Forelimb muscle (tissue), 1 donor: ENCODE results near the gene AP2M1. TPM values are rescaled to one million over a fixed set of nuclear protein-coding genes. Genes with fewer than 3 reads are reported as not detected.

ENCODE experiments used
- DNase-seq: peaks from one replicate; pipeline ENCODE4 v3.0.0-alpha.2; 2013; ENCODE audit warnings: low read depth
- polyA plus RNA-seq: library from polyadenylated mRNA; unstranded; fragments of 120-200 nt; gene quantifications from one replicate; pipeline ENCODE4 v1.2.1, GENCODE V29; 2013; ENCODE audit not compliant: insufficient read length

The AP2M1 gene
- polyA plus RNA-seq, 1 donor, result 177 TPM

GRCh38 chr3:184178521-184179138 is 4.0 kb downstream of the AP2M1 start:
- DNase-seq, result no peak

GRCh38 chr3:184180165-184180564 is 5.5 kb downstream of the AP2M1 start:
- no peak for DNase-seq

- no peak for DNase-seq
These were observed 6.9 kb downstream of the AP2M1 start for GRCh38 chr3:184181596-184181995.

GRCh38 chr3:184183679-184184078 is 9.0 kb downstream of the AP2M1 start:
- DNase-seq, result no peak

GRCh38 chr3:184184546-184185230 is 10.0 kb downstream of the AP2M1 start:
- no peak for DNase-seq

- DNase-seq, result peak; percentile 99
These were observed 11.0 kb downstream of the AP2M1 start for GRCh38 chr3:184185461-184186183.

- DNase-seq, result no peak
These were observed 11.7 kb downstream of the AP2M1 start, which contains the start of gene ABCF3 for GRCh38 chr3:184186184-184186901. TSS of gene ABCF3 (plus strand) at chr3:184186199. CDS start at chr3:184186208, 9 bp downstream.

- DNase-seq, result no peak
These were observed 12.2 kb downstream of the AP2M1 start for GRCh38 chr3:184186902-184187207.

GRCh38 chr3:184188080-184188479 is 13.4 kb downstream of the AP2M1 start:
- no peak for DNase-seq

- DNase-seq, result no peak
These were observed 14.8 kb downstream of the AP2M1 start for GRCh38 chr3:184189421-184189820.

GRCh38 chr3:184192889-184193288 is 18.2 kb downstream of the AP2M1 start:
- no peak for DNase-seq

- no peak for DNase-seq
These were observed 19.4 kb downstream of the AP2M1 start for GRCh38 chr3:184193991-184194539.

- no peak for DNase-seq
These were observed 21.9 kb downstream of the AP2M1 start for GRCh38 chr3:184196536-184196935.

- no peak for DNase-seq
These were observed 23.9 kb downstream of the AP2M1 start for GRCh38 chr3:184198509-184198908.

- no peak for DNase-seq
These were observed 26.2 kb downstream of the AP2M1 start for GRCh38 chr3:184200825-184201224.

GRCh38 chr3:184203526-184203925 is 28.9 kb downstream of the AP2M1 start:
- no peak for DNase-seq

GRCh38 chr3:184209146-184209923 is 34.7 kb downstream of the AP2M1 start:
- no peak for DNase-seq

GRCh38 chr3:184211297-184211696 is 36.6 kb downstream of the AP2M1 start:
- DNase-seq, result no peak

- no peak for DNase-seq
These were observed 37.1 kb downstream of the AP2M1 start for GRCh38 chr3:184211718-184212117.

GRCh38 chr3:184218814-184219213 is 44.2 kb downstream of the AP2M1 start:
- no peak for DNase-seq

GRCh38 chr3:184222521-184222920 is 47.9 kb downstream of the AP2M1 start:
- no peak for DNase-seq
